Measurements from ENCODE around the gene EFHB.

The EFHB gene

GRCh38 chr3:19937459-19938294, 3.7 kb upstream of the EFHB start:
- no peak overlapping the region for H3K4me3 ChIP-seq (ENCODE audit: low read depth, low read length)
- DNase-seq (ENCODE audit: low read depth): no peak
- no peak for TF ChIP-seq MYC (IDR thresholded peaks at IDR 0.05; ENCODE audit: low read depth, low read length)
- no peak for TF ChIP-seq MAX (IDR thresholded peaks at IDR 0.05; ENCODE audit: low read depth, low read length)
- TF ChIP-seq CTCF (IDR thresholded peaks at IDR 0.05; ENCODE audit: low read depth, low read length): no peak
- no peak for TF ChIP-seq POLR2A (IDR thresholded peaks at IDR 0.05; ENCODE audit: extremely low read depth, insufficient read length)

GRCh38 chr3:19932422-19932821, 1.6 kb downstream of the EFHB start:
- no peak for TF ChIP-seq CTCF (IDR thresholded peaks at IDR 0.05; ENCODE audit: low read depth, low read length)
- TF ChIP-seq MYC (IDR thresholded peaks at IDR 0.05; ENCODE audit: low read depth, low read length): no peak
- TF ChIP-seq POLR2A (IDR thresholded peaks at IDR 0.05; ENCODE audit: extremely low read depth, insufficient read length): no peak
- TF ChIP-seq MAX (IDR thresholded peaks at IDR 0.05; ENCODE audit: low read depth, low read length): no peak
- DNase-seq (ENCODE audit: low read depth): no peak

GRCh38 chr3:19931767-19932188, 2.2 kb downstream of the EFHB start:
- no peak overlapping the region for H3K4me3 ChIP-seq (ENCODE audit: low read depth, low read length)
- no peak for TF ChIP-seq MAX (IDR thresholded peaks at IDR 0.05; ENCODE audit: low read depth, low read length)
- DNase-seq (ENCODE audit: low read depth): peak; percentile 60

More at GRCh38 chr3:19932422-19932821, 1.6 kb downstream of the EFHB start:
- no peak overlapping the region for H3K4me3 ChIP-seq (ENCODE audit: low read depth, low read length)

- DNase-seq (ENCODE audit: low read depth): peak; percentile 82
- no peak overlapping the region for H3K4me3 ChIP-seq (ENCODE audit: low read depth, low read length)
- no peak for TF ChIP-seq POLR2A (IDR thresholded peaks at IDR 0.05; ENCODE audit: extremely low read depth, insufficient read length)
- TF ChIP-seq MAX (IDR thresholded peaks at IDR 0.05; ENCODE audit: low read depth, low read length): 0 out of 2 replicates have a peak, but pooled peaks have one; percentile 29
Measured at GRCh38 chr3:19931180-19931692, 2.8 kb downstream of the EFHB start.

- no peak overlapping the region for H3K4me3 ChIP-seq (ENCODE audit: low read depth, low read length)
- no peak for DNase-seq (ENCODE audit: low read depth)
Measured at GRCh38 chr3:19920401-19921080, 13.5 kb downstream of the EFHB start.

More at GRCh38 chr3:19920401-19921080, 13.5 kb downstream of the EFHB start:
- TF ChIP-seq POLR2A (IDR thresholded peaks at IDR 0.05; ENCODE audit: extremely low read depth, insufficient read length): no peak
- no peak for TF ChIP-seq MYC (IDR thresholded peaks at IDR 0.05; ENCODE audit: low read depth, low read length)
- no peak for TF ChIP-seq CTCF (IDR thresholded peaks at IDR 0.05; ENCODE audit: low read depth, low read length)
- no peak for TF ChIP-seq MAX (IDR thresholded peaks at IDR 0.05; ENCODE audit: low read depth, low read length)

Measured in NB4 (cell line).